ENCODE results near the gene ANK3.

DNA sequence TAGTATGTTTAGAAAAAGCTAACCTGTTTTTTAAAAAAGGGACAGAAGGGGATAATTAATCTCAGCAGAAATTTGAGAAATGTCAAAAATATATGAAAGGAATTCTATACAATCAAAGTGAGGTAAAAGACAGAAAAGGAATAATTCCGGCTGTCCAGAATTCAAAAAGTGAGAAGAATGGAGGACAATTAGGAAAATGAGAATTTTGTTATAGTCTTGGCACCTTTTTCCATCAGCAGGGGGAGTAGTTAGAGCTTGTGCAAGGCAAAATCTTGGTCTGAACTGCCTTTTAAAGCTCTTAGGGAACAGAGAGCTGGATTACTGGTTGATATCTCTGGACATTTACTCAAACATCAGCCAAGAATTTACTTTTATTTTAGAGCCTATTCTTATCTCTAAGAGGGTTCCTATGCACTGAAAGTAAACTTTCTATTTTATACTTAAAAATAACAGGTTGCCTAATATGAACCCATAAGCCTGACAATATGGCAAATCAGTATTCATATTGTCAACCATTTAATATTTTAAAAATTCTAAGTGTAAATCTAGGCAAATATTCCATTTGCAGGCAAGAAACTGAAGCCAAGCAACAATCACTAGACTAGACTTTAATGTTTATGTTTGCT, 185.6 kb downstream of the ANK3 start:
- TF ChIP-seq CTCF (IDR thresholded peaks at IDR 0.05; ENCODE audit: poor library complexity) (peak; percentile 60), EZH2 (IDR thresholded peaks at IDR 0.05; ENCODE audit: borderline replicate concordance) (no peak), EZH2phosphoT487 (IDR thresholded peaks at IDR 0.05; ENCODE audit: low read depth, severe bottlenecking, unreplicated experiment) (no peak)
